HG03060 (cell line): ENCODE measurements around the gene BCL10.

Experiments used
- ATAC-seq: cut with Tn5 transposase; IDR thresholded peaks from one replicate; pipeline ENCODE4 v1.9.1; 2021; ENCODE audit warnings: low read depth, moderate number of reproducible peaks; ENCODE audit not compliant: unreplicated experiment

The BCL10 gene

DNA sequence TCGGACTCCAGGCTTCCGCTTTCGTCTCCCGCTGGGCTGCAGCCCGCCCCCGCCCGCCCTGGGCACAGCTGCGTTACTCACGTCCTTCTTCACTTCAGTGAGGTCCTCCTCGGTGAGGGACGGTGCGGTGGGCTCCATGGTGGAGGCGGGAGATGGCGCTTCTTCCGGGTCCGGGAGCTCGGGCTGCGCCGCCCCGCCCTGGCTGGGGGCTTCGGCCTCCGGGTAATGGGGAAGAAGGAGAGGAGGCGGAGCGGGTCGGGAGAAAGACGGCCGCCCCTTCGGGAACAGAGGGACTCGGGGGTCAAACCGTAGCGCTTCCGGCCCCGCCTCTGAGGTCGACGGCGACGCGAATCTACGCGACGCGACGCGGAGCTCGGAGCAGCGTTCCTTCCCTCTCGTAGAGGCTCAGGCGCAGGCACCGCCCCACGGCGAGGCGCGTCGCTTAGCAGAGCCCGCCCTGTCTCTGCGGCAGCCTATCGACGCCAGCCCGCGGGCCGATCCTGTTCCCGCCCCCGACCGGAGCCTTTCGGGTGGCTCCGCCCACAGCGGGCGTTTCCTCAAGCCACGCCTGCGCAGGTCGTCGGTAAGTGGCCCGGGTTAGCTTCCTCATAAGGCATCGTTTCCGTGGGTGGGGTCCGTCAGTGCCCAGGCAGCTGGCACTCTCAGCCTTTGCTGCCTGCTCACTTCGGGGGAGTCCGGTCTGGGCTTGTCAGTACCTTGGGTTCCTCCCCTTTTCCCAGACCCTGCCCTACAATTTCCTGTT lies at the start of gene BCL10:
Gene BCL10 (minus strand): TSS at position 418 of the 763 bp plus-strand sequence. CDS start 280 bp downstream, at position 138.
- peak; percentile 85 for ATAC-seq

DNA sequence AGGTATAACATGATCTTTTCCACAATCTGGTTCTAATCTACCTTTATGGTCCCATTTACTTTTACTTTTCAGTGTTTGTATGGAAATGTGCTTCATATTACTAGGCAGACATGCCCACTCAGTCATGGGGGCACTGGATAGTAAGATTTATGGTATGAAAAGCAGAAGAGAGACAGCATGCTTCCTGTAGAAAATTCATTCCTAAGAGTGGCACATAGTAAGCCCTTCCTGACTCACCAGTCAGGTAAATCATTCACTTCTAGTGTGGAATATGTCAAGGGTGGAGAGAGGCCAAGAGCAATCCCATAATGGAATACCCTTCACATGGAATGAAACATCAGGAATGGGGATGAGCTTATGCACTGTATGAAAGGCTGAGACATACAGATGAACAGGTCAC lies 49.5 kb upstream of the BCL10 start:
- no peak for ATAC-seq

DNA sequence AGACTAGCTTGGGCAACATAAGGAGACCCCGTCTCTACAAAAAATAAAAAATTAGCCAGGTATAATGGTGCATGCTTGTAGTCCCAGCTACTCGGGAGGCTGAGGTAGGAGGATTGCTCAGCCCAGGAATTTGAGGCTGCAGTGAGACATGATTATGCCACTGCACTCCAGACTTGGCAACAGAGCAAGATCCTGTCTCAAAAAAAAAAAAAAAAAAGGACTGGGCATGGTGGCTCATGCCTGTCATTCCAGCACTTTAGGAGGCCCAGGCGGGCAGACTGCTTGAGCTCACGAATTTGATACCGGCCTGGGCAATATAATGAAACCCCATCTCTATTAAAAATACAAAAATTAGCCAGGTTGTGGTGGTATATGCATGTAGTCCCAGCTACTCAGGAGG lies 47.3 kb upstream of the BCL10 start:
- ATAC-seq = no peak

DNA sequence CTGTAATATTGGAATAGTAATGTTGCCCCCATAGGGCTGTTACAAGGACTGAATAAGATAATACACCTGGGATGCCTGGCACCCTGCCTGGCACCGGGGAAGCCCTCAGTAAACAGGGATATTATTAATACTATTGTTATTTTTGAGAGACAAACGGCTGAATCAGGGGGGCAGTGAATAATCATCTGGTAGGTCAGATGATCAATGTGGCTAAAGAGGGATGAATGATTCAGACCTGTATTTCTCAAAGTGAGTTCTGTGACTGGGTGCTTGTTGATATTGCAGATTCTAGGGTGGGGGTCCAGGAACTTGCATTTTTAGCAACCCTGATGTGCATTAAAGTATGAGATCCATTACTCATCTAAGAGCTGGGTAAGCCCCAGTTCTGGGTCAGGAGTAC lies 46.2 kb upstream of the BCL10 start:
- no peak for ATAC-seq

DNA sequence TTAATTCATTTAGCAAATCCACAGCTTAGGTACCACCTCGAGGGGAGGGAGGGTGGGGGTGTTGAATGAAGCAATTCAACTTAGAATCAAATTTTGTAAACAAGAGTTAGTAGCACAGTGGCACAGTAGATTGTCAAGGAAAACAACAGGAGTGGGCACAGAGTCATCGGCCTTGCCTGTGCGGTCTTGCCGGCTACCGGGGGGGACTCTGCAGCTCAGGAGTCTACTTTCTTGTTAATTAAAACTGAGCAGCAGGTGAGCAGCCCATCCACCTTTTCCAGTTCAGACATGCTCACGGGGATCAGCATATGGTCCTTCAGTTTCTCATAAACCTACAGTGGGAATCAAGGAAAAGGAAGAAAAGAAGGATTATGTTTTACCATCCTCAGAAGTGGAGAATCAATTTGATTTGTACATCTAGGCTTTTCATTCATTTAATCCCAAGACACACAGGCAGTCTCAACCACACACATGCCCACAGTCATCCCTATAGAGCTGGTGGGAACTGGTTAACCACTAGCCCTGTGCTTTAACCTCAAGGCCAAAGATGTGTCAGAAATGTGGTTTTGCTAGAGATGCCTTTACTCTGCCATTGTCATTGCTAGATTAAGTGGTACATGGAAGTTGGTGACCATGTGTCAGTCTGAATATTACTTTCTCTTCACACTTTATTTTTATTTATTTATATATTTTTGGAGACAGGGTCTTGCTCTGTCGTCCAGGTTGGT lies 45.0 kb upstream of the BCL10 start:
- peak; percentile 70 for ATAC-seq

DNA sequence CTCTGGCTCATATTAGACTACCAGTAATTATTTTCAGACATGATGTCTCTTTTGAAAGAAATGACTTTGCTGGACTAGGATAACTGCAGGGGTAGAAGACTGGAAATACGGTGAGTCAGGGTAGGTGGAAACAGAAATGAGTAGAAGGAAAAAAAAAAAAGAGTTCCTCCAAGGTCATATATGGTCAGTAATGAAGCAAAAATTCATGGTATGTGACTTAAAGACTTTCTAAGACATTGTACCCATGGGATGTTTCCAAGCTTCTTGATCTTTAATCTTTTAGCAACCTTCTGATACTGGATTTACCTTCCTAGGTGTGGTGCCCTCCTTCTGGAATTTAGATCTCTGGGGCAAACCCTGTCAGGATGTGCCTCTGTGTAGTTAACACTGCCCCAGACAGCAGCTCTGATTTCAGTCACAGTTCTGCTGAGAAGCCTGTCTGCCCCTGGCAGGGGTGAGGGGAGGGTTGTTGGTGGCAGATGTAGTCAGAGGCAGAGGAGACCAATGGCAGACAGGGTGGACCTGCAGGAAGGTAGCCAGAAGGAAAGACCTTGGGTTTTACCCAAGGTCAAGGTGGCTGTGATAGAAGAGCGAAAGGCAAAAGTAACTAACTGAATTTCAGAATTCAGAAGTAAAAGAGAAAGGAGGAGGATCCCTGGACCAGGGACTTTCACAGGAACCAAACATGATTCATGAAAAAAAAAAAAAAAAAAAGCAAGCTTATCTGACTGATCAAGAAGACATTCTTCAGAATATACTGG lies 44.1 kb upstream of the BCL10 start:
- no peak for ATAC-seq

DNA sequence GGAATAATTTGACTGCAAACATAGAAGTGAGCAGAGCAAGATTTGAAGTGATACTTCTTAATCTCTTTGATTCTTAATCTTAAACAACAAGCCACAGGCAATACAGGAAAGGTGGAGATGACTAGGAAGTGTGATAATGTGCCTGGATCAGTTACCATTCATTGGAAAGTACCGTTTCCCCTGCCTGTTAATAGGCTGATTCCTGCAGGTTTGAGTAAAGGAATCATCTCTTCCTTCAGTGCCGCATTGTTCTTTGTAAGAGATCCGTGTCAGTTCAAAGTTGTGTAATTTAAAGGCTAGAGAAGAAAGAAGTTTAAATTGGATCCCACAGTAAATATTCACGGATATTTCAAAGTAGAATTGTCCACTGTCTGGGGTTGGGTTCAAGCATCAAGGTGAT lies 43.5 kb upstream of the BCL10 start:
- no peak for ATAC-seq

DNA sequence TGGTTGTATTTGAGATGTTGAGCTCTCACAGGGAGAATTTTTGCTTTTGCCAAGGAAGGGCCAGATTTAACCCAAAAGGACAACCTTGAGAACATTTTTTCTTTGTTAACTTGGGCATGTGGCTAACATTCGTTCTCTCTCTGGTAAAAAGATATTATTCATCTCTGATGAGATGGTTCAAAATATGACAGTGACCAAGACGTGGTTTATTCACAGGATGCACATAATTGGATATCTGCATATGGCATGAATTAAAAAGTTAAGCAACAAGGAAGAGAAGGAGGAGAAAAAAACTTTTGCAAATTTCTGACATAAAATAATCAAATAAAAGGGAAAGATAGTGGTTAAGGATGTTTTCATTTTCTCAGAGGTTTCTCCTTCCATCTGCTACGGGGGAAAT lies 43.1 kb upstream of the BCL10 start:
- ATAC-seq = no peak

DNA sequence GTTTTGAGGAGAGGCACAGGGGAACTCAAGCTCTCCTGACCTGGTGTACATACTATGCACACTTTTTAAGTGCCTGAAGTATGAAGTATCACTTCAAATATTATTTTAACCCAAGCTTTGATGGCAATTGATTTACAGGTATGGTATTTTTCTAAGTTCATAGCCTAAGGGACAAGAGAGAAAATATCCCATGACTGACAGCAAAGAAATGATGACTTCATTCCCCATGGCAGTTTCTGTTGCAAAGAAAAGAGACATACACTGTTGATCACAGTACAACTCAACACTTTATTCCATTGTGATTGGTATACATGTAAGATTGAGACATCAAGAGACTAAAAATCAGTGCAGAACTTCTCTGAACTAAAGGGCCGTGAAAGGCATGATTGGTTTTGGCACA lies 41.8 kb upstream of the BCL10 start:
- no peak for ATAC-seq

DNA sequence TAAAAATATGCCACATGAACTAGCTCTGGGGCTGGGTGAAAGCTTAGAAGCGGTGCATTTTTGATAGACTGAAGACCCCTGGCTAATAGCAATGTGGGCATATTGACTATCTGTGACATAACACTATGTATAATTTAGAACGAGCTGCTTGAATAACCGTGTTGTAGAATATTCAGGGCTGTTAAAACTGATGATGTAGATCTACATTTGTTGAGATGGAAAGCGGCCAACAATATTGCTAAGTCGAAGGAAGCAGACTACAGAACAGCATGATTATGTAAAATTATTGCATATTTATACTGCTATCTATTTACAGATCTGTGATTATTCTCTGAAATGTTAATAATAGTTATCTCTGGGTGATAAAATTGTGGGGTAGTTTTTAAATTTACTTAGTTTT lies 41.1 kb upstream of the BCL10 start:
- no peak for ATAC-seq

DNA sequence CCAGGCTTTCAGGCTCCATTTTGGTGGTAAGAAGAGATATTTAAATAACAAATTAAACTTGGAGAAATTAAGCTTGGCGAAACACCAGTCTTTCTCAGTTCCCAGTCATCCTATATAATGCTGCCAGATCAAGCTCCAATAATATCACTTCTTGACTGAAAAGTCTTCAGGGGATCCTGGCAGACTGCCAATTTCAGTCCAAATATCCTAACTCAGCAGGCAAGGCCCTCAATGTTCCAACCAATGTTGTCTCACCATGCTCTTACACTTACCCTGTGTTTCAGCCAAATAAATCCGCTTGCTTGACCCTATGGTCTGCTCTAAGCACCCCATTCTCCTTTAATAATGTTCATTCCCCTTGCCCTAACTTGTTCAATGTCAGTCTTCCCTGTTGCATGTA lies 39.9 kb upstream of the BCL10 start:
- no peak for ATAC-seq

DNA sequence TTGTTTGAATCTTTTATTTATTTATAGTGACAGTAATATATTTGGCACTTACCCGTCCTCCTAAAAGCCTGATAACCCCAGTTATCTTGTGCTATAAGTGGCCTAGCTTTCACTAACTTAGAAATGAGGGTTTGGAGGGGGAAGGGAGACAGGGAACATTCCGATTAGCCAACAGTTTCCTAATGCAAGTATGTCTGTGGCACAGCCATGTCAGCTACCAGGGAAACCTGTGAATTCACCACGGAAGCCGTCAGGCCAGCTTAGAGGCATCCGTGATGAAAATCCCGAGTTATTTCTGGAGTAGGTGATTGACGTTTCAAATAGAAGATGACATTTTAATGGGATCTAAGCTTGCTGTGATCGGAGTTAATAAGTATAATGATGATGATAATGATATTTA lies 39.4 kb upstream of the BCL10 start:
- no peak for ATAC-seq

DNA sequence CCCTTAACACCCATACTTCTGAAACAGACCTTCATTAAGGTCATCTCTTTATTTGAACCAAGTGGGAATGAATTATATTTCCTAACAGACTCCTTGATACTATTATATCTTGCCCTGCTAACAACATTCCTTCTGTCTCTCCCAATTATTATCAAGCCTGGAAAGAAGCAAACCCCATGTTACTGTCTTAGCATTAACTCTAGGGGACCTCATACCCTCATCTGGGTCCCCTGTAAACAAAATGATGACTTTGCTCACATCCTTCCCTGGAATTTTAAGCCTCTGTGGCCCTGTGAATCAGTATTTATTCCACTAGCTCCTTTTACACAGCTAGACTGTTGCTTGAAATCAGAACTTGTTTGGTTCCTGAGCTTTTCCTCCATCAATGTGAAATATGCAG lies 38.3 kb upstream of the BCL10 start:
- no peak for ATAC-seq

DNA sequence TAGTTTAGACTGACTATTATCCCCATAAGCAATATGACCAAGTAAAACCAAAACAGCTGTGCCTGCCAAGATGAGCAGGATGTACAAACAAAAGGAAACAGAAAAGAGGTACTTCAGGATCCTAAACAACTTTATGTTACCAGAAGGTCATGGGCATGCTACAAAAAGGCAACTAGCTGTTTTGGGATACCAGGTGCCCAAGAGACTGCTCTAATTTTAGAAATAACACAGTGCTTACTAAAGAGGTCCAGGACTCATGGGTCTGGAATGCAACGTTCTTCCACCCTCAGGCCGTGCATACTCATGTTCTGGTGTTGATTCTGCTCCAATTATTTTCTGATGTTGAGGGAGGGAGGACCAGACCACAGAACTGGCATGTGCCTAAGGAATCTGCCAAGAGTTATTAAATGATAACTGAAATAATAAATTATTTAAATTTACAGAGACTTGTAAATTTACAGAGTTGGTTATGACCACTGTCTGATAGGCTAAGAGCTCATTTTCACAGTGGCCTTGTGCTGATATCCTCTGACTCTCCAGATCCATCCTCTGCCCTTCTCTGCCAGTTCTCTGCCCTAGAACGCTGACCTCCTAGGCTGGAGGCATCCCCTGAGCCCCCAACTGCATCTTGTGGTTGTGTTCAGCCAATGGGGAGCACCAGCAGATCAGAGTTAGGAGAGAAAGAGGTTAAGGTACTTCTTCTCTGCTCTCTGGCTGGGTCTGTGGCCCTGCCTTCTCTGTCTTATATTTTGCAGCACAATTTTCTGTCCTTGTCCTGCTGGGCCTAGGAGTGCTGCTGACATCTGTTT lies 37.7 kb upstream of the BCL10 start:
- no peak for ATAC-seq

DNA sequence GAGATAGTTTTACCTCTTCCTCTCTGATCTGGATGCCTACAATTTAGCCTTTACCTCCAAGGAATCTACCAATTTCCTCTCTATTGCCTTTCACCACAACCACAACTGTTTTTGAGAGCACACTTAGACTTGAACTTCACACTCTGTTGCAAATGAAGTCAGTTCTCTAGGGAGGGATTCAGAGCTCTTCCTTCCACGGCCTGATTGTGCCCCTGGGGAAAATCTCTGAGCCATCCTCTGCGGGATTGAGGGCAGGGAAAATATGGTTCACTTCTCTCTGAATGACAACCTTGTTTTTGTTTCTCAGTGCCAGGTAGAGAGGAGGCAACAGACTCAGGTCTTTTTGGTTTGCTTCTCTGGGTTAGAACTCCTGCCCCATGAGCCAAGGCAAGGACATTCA lies 35.4 kb upstream of the BCL10 start:
- ATAC-seq = no peak

DNA sequence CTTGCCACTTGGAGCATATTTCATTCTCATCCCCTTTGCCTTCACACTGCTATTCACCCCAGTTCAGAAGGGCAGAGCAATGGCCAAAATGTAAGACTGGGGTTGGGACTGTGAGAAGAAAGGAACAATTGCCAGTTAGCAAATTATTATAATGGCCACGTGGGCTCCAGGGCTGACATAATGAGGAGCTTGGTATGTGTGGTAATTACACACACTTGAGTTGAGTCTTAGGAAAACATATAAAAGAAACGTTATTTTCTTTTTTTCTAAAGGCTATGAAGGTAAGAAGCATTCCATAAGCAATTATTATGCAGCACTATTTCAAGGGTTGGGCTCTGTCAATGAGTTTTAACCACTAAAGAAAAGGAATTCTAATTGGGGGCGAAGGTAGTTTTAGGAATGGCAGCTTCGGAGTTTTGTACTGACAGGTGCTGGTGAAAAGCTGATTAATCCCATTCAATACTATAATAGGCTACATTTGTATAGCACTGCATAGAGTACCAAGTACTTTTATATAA lies 32.5 kb upstream of the BCL10 start:
- ATAC-seq = no peak

DNA sequence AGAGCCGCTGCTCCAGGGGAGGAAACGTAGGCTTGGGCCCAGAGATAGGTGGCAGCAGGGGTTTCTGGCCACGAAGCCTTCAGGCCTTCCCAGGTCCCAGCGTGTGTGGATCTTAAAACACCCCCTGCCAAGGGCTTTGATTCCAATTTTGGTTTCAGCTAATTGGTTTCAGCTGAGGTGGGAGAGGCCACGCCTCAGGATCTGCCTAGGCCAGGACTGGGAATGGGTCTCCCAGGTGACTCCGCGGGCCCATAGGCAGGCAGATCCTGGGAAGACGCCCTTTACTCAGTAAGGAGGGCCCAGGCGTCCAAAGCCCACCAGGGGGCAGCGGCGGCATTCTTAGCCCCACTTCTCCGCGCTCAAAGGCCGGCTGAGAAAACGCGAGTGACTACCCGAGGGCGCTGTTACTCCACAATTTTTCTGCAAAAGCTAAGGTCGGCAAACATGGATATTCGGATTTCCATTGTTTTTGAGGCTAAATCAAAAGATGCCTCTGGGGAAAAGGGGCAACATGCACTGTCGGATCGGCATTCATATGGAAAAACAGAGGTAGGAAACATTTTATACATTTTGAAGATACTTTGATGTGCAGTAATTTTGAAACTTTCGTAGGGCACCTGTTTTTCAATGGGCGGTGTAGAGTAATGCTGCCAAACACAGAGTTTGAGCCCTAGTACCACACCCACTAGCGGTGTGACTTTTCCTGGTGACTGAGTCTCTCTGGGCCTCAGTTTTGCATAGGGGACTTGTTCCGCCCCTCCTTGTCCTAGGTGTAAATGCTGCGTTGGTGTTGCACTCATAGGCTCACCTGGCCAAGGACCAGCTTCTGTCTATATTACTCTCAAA lies 31.8 kb upstream of the BCL10 start:
- peak; percentile 51 for ATAC-seq

DNA sequence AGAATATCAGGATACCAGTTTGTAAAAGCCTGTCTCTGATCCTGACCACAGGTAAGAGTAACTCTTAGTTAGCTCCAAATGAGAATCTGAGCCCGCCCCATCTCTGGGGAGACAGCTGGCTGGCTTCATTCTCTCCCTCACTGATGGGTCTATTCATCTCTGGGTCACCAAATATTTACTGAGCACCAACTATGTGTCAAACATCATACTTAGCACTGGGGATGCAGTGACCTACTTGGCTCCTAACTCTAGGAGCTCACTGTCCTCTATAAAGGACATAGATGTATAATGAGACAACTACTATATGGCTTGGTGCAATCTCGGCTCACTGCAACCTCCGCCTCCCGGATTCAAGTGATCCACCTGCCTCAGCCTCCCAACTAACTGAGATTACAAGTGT lies 29.8 kb upstream of the BCL10 start:
- ATAC-seq = no peak

DNA sequence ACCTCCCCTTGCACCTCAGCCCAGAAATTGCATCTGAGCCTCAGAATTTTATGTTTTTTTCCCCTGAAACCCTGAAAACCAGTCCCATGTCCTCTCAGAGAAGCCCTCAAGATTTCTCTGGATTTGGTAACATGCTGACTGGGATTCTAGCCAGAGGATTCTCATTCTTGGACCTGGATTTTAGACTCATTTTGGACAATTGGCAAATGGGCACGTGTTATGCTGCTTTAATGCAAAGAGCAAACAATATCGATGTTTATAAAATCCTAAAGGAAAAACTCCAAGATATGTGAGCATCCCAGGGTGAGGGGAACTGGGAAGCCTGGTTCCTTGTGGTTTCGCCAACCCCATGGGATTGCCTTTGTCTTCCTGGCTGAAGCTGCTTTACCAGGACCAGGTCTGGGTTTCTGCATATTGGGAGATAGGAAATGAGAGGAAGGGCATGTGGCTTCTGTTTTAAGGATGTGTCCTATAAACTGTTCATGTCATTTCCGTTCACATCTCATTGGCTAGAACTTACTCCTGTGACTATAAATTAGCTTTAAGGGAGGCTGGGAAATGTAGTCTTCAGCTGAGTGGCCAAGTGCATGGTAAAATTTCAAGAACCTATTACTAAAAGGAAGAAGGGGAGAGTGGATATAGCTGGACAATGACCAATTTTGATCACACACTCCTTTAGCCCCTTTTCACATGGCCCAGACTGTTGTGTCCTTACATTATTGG lies 27.2 kb upstream of the BCL10 start:
- no peak for ATAC-seq
